Measurements from ENCODE around the gene GMPPA. TPM values are rescaled to one million over a fixed set of nuclear protein-coding genes. Genes with fewer than 3 reads are reported as not detected.

The GMPPA gene
- total RNA-seq, 1 experiment from 2014 or later: 84.5 TPM

DNA sequence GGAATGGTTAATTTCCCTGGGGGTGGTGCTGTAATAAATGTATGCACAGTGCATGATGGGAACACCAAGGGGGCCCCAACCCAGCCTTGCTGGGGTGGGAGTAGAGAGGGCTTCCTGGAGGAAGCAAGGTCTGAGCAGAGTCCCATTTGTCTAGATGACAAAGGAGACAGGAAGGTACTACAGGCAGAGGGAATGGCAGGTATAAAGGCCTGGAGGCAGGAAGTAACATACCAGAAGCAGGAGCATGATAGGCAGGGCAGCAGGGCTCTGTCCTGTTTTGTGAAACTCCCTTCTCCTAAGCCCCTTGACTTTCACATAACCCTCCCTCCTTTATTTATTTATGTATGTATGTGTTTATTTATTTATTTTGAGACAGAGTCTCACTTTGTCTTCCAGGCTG lies 3.9 kb downstream of the GMPPA start:
- no peak for DNase-seq (ENCODE audit: low spot score)

DNA sequence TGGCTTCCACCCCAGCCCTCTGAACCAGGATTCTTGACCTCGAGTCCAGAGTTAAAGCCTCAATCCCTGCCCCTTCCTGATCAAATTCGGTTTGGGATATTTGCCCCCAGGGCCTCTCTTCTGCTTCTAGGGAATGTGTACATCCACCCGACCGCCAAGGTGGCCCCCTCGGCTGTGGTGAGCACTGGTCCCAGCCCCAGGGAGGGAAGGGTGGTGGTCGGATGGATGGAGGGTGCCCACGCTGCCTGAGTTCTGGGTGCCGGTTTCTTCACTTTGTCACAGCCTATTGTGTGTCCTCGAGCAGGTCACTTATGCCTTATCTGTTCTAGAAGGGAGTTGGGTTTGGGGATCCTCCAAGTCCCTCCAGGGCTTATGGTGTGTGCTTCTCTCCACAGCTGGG lies 6.9 kb downstream of the GMPPA start:
- DNase-seq (ENCODE audit: low spot score): no peak

DNA sequence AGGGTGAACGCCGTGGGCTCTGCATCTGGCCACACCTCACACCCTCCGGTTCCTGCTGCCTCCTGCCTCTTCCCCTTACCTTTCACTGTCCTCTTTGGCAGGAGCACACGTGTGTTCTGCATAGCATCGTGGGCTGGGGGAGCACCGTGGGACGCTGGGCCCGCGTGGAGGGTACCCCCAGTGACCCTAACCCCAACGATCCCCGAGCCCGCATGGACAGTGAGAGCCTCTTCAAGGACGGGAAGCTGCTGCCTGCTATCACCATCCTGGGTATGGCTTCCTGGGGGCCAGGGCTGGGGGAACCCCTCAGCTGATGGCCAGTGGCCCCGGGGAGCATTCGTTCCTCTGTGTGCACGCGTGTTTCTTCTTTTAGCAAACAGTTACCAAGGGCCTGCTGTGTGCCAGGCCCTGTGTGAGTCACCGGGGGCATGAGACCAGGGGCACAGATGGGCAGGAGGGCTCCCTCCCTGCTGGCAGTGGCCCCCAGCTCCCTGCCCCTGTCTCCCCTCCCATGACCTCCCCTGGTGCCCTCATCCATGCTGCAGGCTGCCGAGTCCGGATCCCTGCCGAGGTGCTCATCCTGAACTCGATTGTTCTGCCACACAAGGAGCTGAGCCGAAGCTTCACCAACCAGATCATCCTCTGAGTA lies 7.6 kb downstream of the GMPPA start:
- no peak for DNase-seq (ENCODE audit: low spot score)

DNA sequence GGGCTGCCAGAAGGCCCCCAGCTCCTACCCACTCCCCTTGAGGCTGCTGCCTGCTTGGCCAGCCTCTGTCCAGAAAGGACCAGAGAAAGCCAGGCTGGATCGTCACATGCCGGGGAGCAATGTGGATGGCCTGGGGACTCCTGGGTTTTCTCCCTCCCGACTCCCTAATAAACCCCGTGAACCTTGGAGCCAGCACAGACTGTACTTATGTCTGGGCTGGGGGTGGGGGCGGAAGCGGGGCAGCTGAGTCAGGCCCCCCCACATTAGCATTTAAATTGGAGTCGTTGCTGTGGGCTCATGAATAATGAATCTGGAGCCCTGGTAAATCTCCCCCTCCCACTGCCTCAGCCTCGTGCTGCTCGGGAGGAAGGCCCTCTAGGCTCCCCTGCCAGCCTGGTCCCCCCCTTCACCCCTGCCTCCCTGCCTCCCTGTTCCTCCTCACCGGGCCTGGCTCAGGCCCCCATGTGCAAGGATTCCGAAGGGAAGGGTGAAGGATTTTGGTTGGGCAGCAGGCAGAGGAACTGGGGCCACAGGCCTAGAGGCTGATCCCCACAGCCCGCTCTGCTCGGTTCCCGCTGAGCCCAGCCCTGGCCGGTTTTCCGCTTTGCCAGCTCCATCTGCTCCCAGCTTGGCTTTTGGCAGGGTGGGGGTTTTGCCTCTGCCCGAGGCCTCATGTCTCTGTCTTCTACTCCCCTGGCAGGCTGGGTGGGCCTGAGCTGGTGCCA lies 8.3 kb downstream of the GMPPA start:
- no peak for DNase-seq (ENCODE audit: low spot score)

DNA sequence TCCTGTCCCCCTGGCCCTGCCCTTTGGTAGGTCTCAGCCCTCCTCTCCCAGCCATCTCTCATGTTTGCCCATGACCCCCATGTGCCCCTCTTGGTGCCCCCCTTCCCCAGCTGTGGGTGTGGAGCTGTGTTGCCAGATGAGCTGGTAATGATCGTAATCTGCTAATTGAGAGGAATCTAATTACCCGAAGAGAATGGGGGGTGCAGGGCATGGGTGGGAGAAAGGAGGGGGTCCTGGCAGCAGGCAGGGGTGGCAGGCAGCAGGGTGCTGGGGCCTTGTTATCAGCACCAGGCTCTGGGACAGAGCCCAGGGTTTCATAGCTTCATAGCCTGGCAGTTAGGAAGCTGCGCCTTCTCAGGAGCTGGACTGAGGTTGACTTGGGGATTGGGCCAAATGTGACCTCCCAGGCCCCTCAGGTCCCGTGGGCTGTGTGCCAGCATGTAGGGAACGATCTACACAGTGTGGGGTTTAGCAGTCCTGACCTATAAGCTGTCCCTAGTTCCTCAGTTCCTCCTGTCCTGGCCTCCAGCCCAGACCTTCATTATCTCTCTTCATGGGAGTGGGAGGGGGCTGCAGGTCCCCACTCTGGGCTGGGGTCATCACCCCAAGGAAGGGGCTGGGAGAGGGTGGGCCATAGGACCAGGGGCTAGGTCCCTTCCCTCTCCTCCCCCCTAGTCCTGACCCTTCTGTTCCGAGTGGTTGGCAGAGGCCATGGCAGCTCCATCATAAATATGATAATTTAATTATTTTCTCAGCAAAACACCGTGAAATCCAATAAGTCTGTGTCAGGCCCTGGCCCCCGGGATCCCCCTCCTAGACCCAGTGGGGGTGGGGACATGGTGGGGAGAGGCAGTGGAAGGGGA lies 9.1 kb downstream of the GMPPA start:
- DNase-seq (ENCODE audit: low spot score): no peak

DNA sequence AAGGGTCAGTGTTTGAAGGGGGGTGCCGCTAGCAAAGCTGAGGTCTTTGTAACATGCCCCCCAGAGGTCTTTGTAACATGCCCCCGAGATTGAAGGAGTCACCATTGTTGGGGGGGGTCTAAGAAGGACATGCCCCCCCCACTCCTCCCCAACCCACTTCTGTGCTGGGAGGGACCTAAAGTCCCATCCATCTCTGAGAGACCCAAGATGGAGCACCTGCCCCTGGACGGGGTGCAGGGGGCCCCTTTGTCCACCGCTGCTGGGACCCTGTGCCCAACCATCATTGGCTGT lies 9.7 kb downstream of the GMPPA start:
- DNase-seq (ENCODE audit: low spot score): no peak

DNA sequence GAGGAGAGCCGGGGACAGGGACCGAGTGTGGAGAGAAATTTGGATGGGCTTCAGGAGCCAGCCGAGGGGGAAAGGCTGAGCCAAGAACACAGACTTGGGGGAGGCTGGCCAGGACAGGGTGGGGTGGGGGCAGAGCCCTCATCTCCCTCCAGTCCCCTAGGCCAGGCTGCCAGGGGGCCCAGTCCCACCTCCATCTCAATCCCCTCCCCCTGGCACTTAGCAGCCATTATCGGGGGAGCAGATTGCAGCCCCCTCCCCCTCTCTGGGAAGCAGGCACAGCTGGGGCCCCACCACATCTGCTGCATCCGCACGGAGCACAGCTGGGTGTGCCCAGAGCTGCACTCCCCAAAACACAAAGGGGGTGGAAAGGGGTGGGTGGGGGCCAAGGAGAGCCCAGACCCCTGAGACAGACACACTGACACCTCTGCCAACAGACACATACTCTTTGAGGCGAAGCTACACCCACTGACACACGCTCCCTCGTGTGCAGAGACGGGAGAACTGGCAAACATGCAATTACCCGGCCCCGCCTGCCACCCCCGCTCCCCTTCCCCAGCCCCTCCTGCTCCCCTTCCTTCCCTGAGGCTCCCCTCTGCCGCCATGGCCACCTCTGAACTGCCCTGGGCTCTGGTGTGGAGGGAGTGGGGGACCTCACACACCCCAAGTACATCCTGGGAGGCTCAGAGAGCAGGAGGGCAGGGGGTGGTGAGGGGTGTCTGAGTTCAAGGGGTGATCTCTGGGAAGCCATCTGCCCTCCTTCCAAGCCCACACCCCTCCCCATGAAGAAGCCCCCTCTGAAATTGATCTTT lies 10.5 kb downstream of the GMPPA start:
- DNase-seq (ENCODE audit: low spot score): no peak

DNA sequence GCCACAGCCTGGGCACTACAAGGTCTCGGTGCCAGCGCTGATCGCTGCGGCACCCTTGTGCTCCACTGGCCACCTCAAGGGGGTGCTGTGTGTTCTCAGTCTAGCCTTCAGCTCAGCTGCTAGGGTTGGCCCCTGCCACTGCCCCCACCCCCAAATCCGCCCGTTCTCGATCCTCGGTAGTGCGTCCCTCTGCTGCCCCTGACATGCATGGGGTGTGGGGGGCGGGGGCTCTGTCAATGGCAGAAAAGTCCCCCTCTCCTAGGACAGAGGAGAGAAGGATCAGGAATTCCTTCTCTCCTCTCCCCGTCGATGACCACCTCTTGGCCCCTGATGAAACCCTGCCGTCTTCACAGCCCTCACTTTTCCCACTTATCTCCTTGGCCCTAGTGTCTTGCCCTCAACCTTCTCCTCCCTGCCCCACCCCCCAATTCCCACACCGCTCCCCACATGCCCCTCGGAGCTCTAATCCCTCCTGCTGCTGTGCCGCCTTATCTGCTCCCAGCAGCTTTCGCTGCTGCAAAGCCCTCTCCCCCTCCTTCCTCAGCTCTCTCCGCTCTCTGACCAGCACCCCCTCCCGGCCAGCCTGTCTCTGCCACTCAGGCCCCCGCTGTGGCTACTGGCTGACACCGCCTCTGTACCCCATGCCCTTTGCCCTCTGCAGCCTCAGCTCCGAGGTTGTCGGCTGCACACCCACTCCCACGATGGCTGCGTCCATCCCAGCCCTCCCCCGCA lies 11.3 kb downstream of the GMPPA start:
- DNase-seq (ENCODE audit: low spot score): peak; percentile 49

DNA sequence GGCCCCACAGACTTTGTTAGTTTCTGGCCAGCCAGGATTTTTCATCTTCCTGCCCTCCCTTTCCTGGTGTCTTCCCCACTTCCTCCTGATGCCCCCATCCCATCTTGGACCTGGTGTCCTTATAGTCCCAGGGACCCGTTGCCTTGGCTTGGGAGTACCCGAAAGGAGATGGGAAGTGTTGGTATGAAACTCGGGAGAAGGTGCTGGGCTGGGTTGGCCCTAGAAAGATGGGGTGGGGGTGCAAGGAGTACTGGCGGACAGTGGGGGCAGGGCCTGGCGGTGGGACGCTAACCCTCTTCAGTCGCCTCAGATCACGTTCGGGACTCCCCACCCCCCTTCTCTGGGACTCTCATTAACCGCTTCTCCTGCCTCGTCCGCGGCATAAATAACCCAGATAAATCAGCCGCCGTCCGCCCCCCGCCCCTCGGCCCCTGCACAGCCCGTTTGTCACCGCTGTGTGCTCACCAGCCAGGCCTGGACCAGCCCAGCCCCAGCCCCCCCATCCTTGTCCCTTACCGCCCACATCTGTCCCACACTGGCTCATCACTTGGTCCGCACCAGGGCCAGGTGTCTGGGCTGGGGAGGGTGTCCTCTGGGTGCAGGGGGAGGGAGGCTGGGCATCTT lies 11.9 kb downstream of the GMPPA start:
- no peak for DNase-seq (ENCODE audit: low spot score)

DNA sequence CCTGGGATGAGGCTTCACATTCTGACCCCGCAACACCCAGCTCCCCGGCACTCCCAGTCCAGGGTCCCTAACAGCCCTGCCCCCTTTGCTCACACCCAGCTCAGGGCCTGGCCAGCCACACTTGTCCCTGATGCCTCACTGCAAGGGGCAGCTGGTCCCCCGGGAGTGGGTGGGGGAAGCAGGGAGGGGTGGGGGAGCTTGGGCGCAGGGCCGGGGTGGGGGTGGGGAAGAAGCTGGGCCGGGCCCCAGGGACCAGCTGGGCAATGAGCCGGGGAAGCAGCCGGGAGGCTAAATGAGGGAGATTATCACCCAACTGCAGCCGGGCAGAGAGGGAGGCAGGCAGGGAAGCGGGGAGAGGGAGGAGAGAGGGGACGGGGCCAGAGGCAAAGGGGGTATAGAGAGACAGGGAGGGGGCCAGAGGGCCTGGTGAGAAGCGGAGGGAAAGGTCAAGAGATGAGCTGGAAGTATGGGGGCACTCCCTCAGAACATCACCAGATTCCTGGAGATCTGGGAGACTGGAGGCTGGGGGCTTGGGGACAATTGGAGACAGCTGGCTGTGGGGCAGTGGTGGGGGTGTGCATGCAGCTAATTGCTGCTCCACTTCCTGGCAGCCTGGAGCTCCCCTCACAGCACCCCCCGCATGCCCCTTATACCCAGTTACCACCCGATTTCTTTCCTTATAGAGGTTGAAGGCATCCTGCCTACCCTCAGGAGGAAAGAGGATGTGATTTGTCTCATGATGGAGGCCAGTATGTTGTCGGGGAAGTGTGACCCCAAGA lies 13.0 kb downstream of the GMPPA start:
- DNase-seq (ENCODE audit: low spot score): no peak

DNA sequence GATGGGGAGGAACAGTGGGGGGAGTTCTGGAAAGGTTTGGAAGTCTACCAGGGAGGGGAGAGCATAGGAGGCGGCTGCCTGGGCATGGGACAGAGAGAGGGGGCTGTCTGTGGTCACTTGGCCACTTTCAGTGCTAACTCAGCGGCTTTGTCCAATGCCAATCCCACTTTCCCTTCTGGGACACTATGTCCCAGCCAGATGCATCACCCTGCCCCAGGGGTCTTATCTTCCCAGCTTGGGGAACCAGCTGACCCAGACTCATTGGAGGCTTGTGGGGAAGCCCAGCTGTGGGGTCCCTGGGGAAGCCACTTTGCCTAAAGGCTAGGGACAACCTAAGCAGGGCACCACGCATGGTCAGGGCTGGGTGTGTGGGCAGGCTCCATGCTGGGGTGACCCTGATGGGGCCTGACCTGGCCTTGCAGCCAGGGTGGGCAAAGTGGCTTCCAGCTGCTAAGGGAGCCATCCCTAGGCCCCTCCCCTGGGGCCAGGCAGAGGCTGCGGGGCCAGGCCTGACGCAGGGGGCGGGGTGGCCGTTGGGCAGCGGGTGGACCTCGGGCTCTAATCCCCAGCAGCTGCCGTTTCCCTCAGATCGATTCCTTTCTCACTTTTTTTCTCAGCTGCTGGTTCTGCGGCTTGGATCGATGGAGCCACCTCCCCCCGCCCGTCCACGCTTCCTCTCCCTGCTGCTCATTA lies 14.0 kb downstream of the GMPPA start:
- DNase-seq (ENCODE audit: low spot score): no peak

DNA sequence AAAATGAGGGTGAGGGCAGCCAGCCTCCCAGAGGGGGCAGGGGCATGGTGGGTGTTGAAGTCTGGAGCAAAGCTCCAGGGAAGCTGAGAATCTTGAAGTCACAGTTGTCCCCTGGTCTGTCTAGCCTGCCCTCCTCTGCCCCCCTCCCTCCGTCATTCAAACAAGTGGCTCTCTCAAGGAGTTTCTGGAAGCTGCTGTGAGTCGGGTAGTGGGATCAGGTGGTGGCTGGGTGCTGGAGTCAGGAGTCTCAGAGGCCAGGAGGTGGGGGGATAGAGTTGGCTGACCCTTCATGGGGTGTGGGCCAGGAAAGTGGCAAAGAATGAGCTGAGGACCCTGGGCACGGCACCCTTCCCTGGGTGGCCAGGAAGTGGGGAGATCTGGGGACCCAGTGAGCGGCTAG lies 15.1 kb downstream of the GMPPA start:
- no peak for DNase-seq (ENCODE audit: low spot score)

DNA sequence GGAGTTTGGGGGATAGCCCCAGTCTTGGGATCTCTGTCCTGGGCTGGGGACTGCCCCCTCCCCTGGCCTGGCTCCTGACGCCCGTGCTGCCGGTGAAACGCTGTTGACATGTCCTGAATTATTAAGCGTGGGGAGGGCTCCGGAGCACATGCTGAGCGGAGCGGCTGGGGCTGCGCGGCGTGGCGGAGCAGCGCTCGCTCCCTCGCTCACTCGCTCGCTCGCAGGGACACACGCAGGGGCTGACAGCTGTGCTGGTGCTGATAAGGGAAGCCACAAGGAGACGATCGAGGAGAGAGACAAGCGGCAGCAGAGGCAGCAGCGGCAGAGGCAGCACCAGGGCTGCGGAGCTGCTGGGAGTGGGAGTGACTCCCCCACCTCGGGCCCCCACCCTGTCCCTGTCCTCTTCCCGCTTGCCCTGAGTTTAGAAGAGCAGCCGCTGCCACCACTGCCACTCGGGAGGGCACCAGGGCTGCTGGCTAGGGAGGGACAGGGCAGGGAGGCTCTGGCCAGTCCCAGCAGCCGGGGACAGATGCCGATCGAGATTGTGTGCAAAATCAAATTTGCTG lies 15.6 kb downstream of the GMPPA start, which contains the start of gene ASIC4:
Gene ASIC4, plus strand, starts transcription at position 287 of the 566 bp plus-strand sequence. Its CDS starts 243 bp downstream, at position 530.
- no peak for DNase-seq (ENCODE audit: low spot score)

DNA sequence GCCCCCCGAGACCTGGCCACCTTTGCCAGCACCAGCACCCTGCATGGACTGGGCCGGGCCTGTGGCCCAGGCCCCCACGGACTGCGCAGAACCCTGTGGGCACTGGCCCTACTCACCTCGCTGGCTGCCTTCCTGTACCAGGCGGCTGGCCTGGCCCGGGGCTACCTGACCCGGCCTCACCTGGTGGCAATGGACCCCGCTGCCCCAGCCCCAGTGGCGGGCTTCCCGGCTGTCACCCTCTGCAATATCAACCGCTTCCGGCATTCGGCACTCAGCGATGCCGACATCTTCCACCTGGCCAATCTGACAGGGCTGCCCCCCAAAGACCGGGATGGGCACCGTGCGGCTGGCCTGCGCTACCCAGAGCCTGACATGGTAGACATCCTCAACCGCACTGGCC lies 16.1 kb downstream of the GMPPA start:
- DNase-seq (ENCODE audit: low spot score): no peak

DNA sequence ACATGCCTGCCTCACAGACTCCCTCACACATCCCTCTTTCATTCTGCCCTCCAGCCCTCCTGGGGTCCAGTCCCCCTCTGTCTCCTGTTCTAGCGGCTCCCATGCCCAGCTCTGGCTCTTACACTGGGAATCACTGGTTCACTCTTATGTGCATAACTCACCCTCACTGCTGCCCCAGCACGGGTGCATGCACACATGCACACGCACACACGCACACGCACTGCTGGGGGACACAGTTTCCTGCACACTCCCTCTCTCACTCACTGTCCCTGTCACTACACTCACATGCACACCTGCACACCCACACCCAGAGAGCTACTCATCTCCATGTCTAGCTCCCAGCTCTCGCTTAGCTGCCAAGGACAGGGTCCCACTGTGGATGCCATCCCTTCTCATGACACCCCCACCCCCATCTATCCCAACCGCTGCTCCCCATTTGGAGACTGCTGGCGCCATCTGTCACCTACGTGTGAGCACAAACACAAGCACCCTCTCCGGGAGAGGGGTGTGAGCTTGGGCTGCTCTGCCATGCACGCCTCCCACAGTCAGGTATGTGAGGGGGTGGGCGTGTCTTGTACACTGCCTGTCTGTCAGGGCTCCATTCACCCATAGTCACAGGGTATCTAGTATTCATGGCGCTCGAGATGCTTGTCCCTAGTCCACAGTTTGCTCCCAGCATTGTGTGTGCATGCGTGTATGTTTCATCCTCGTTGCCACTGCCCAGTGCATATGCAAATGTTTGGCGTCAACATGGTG lies 17.4 kb downstream of the GMPPA start:
- no peak for DNase-seq (ENCODE audit: low spot score)

DNA sequence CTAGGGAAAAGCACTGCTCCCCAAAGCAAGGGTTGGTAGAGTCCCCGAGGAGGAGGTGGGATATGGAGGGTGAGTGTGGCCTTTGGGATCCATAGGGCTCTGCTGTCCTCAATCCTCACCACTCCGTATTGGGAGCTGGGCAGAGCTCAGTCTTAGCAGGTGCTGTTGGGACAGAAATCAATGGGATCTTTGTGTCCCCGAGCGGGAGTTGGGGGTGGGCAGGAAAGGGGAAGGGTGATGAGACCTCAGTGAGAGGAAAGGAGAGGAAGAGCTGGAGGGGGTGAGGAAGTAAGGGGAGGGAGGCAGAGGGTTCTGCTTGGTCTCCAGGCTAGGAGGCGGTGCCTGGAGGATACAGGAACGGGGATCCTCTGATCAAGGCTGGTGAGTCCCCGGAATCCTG lies 18.2 kb downstream of the GMPPA start:
- no peak for DNase-seq (ENCODE audit: low spot score)

DNA sequence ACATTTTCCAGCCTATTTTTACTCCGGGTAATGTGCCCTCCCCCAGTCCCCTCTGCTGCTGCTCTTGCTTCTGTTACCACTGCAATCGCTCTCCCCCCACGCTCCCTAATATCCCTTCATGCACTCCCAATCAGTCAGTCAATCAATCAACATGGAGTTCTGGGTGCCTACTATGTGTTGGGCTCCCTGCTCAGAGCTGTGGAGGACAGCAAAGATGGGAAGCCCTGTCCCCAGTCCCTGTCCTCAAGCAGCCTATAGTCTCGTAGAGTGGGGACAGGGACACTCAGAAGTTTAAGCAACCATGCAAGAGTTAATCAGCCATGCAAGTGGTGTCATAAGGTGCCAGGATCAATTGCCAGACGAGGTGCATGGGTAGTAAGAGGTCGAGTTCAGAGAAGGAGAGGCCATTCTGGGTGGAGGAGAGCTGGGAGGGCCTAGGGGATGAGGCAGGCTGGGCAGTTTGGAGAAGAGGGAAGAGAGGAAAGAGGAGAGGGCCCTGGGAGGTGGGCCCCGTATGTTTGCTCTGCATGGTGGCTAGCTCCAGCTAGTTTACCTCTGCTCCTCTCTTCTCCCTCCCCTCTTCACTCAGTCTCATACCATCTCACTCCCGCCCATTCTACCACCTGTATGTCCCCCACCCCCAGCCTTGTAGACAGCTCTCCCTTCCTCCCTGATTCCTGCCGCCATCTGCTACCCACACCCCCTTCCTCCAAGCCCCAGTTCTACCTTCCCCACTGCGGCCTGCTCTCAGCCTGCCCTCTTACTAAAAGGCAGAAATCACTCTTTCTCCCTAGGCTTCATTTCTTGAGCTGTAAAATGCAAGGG lies 19.5 kb downstream of the GMPPA start:
- DNase-seq (ENCODE audit: low spot score): no peak

Measured in HT-29 (cell line).